Kidney (tissue), 14 donors: ENCODE results near the gene SPTLC3. TPM values are rescaled to one million over a fixed set of nuclear protein-coding genes. Genes with fewer than 3 reads are reported as not detected.

Experiments
- DNase-seq, 5 donors: peaks; one replicate each; pipeline ENCODE4 v3.0.0-alpha.2; 2013 to 2020
- FAIRE-seq: peaks from 2 replicates; lab custom pipeline; 2012; peaks lifted over from hg19 to GRCh38; lab: Jason Lieb, UNC
- H3K27ac ChIP-seq, 2 donors: one replicate each; pipeline ENCODE4 v1.7.0; 2013; ENCODE audit warnings: low read depth in 2 of 2, low read length in 2 of 2, inconsistent platforms in 1 of 2
- H3K27me3 ChIP-seq: one replicate; pipeline ENCODE4 v1.7.1; 2013; ENCODE audit warnings: low read length, inconsistent platforms; ENCODE audit not compliant: control insufficient read depth, insufficient read depth
- H3K36me3 ChIP-seq, 3 donors: one replicate each; pipeline versions ENCODE4 v1.7.0 to v1.7.1; 2013; ENCODE audit warnings: low read length in 3 of 3, control low read depth in 1 of 3, inconsistent platforms in 1 of 3; ENCODE audit not compliant: insufficient read depth in 3 of 3, control insufficient read depth in 2 of 3
- H3K4me1 ChIP-seq, 3 donors: one replicate each; pipeline versions ENCODE4 v1.7.0 to v1.7.1; 2013; ENCODE audit warnings: low read length in 3 of 3, inconsistent platforms in 1 of 3, low read depth in 1 of 3; ENCODE audit not compliant: control insufficient read depth in 2 of 3, insufficient read depth in 2 of 3
- H3K4me3 ChIP-seq, 3 donors: one replicate each; pipeline versions ENCODE4 v1.7.0 to v1.8.1; 2013; ENCODE audit warnings: low read length in 3 of 3, control low read depth in 1 of 3, inconsistent platforms in 1 of 3
- H3K9ac ChIP-seq, 3 donors: one replicate each; pipeline versions ENCODE4 v1.7.0 to v1.7.1; 2013; ENCODE audit warnings: low read length in 3 of 3, control low read depth in 1 of 3, inconsistent platforms in 1 of 3
- H3K9me3 ChIP-seq, 3 donors: one replicate each; pipeline versions ENCODE4 v1.7.0 to v1.7.1; 2013; ENCODE audit warnings: low read length in 3 of 3, control low read depth in 1 of 3, inconsistent platforms in 1 of 3; ENCODE audit not compliant: control insufficient read depth in 2 of 3, insufficient read depth in 1 of 3
- CTCF ChIP-seq: IDR thresholded peaks from 3 replicates; pipeline ENCODE4 v1.5.1; 2012; ENCODE audit warnings: mild to moderate bottlenecking, moderate library complexity, borderline replicate concordance; ENCODE audit not compliant: insufficient read depth; ENCODE audit errors: extremely low read depth
- intact Hi-C: fragments of 100-400 bp; cut with DNase I; formaldehyde crosslinking; loops from one replicate; pipeline ENCODE4 v1.11.1; 2022
- polyA plus RNA-seq: library from polyadenylated mRNA; stranded (reverse); fragments of 350-450 nt; fragmentation: Illumina TruSeq; extraction: RNeasy Lipid Tissue Mini Kit (QIAGEN cat#74804); gene quantifications from one replicate; pipeline ENCODE4 v1.2.3, GENCODE V29; 2014; ENCODE audit warnings: low read depth, low replicate concordance; ENCODE audit not compliant: insufficient read depth
- total RNA-seq: library from RNA; stranded (reverse); fragmentation: NEBNext Ultra II Directional; extraction: Animal tissue kit (Norgen Biotek cat#: 25700); gene quantifications from one replicate; pipeline ENCODE4 v1.2.1, GENCODE V29; 2021
- donor health status: control.
- donor health status: control.
- donor health status: control.
- donor health status: control.
- donor health status: control.
- donor health status: DM: yes; HTN: yes; CAD: no.
- donor health status: Normal renal cell carcinoma (clear cell type).

Gene SPTLC3
- total and polyA plus RNA-seq, 2 donors from 2014 or later, result 7.1 to 65.9 TPM

- intact Hi-C loops, result loop anchor here (10.0 kb wide), 1 partner anchor 654 kb away; no protein-coding TSS in a partner anchor
- no peaks in the 10 kb centered on the region for H3K9me3 ChIP-seq
- peaks cover 0 to 13% (median 0%) of the 10 kb centered on the region in 3 donors for H3K36me3 ChIP-seq
- FAIRE-seq, result no peak
- H3K27ac ChIP-seq, result no peak overlapping the region
- no peak for TF ChIP-seq CTCF
- no peak overlapping the region for H3K4me3 ChIP-seq
- no peak for DNase-seq
- no peaks in the 10 kb centered on the region for H3K4me1 ChIP-seq
- H3K9ac ChIP-seq, result no peak overlapping the region
- no peaks in the 10 kb centered on the region for H3K27me3 ChIP-seq
Measured at GRCh38 chr20:13120471-13120870, 111.7 kb downstream of the SPTLC3 start.

GRCh38 chr20:13121840-13122515 lies 113.2 kb downstream of the SPTLC3 start:
- intact Hi-C loops, result loop anchor here (10.0 kb wide), 1 partner anchor 653 kb away; no protein-coding TSS in a partner anchor

GRCh38 chr20:13125486-13125885 lies 116.7 kb downstream of the SPTLC3 start:
- Histone ChIP-seq H3K4me3 (no peak overlapping the region), H3K36me3 (peaks cover 2 to 29% (median 3%) of the 10 kb centered on the region in 3 donors), H3K27ac (no peak overlapping the region), H3K27me3 (no peaks in the 10 kb centered on the region), H3K4me1 (no peaks in the 10 kb centered on the region), H3K9me3 (no peaks in the 10 kb centered on the region), H3K9ac (no peak overlapping the region)
- DNase-seq (no peak), FAIRE-seq (no peak)
- no peak for TF ChIP-seq CTCF
- intact Hi-C loops, result loop anchor here (10.0 kb wide), 1 partner anchor 649 kb away; no protein-coding TSS in a partner anchor

More at GRCh38 chr20:13121840-13122515, 113.2 kb downstream of the SPTLC3 start:
- H3K27me3 ChIP-seq, result no peaks in the 10 kb centered on the region
- TF ChIP-seq CTCF, result no peak
- H3K36me3 ChIP-seq, result peaks cover 0 to 23% (median 0%) of the 10 kb centered on the region in 3 donors
- H3K27ac ChIP-seq, result no peak overlapping the region
- H3K4me3 ChIP-seq, result no peak overlapping the region
- DNase-seq (no peak), FAIRE-seq (no peak)
- H3K4me1 ChIP-seq, result no peaks in the 10 kb centered on the region
- no peak overlapping the region for H3K9ac ChIP-seq
- no peaks in the 10 kb centered on the region for H3K9me3 ChIP-seq
